Activated naive CD4-positive, alpha-beta T cell (primary cell): Measurements from ENCODE around the gene NFIC.
"Not testable (repeated sequence)": the region's sequence is repeated elsewhere in the genome, so short reads cannot be mapped to it uniquely, and the experiment has no call there.

Experiments
- DNase-seq, 4 experiments: peaks; one replicate each; lab custom pipeline; 2025; lab: John Stamatoyannopoulos, UW

The NFIC gene

DNA sequence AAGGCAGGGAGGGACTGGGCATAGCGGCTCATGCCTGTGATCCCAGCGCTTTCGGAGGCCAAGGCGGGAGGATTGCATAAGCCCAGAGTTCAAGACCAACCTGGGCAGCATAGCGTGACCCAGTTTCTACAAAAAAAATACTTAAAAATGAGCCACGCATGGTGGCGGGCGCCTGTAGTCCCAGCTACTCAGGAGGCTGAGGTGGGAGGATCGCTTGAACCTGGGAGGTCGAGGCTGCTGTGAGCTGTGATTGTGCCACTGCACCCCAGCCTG is 86.5 kb downstream of the NFIC start:
- not testable (repeated sequence) for DNase-seq

DNA sequence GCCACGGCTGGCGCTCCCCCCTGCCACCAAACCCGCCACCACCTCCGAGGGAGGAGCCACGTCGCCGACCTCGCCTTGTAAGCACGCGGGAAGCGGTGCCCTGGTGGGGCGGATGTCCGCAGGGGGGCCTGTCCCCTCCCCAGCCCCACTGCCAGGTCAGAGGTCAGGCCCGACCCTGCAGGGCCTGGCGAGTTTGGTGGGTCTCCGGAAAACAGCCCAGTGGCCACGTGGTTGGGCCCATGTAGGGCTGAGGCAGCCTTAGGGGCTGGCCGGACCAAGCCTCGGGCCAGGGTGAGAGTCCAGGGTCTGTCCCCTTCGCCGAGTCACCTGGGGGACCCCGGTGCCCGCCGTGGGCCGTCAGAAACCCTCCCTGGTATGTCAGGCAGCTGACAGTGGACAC is 87.5 kb downstream of the NFIC start:
- no peak for DNase-seq

GRCh38 chr19:3454656-3455392 is 88.4 kb downstream of the NFIC start:
- no peak for DNase-seq

- no peak for DNase-seq
Observed at GRCh38 chr19:3455393-3455955, 89.1 kb downstream of the NFIC start.

- DNase-seq: no peak
Observed at GRCh38 chr19:3455960-3456601, 89.7 kb downstream of the NFIC start.

- no peak for DNase-seq
Observed at GRCh38 chr19:3456925-3457527, 90.6 kb downstream of the NFIC start.

DNA sequence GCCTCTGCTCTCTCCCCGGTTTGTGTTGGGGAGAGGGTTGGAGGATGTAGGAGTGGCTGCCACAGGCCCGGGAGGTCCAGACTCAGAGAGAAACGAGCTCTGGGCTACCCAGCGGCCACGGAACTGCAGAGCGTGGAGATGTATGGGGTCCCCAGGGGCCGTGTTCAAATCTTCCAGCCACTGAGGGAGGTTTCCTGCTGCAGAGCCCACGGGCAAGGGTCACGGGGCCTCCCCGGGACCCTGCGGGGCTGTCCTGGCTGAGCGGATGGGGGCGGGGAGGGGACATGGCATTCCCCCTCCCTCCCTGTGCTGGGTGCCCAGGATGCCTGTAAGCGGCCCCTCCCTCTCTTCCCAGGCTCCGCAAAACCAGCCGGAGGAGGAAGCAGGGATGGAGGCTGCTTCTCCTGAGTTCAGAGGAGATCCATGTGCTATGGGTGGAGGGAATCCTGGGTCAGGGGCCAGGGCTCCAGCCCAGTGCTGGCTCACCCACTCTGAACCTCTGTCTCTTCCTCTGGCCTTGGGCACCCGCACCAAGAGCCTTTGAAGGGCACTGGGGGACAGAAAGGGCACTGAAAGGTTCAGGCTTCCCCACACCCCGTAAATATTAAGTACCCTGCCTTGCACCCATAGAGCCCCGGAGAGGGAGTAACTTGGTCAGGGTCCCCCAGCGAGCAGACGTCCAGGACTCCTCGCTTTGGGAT is 91.3 kb downstream of the NFIC start:
- DNase-seq: no peak

DNA sequence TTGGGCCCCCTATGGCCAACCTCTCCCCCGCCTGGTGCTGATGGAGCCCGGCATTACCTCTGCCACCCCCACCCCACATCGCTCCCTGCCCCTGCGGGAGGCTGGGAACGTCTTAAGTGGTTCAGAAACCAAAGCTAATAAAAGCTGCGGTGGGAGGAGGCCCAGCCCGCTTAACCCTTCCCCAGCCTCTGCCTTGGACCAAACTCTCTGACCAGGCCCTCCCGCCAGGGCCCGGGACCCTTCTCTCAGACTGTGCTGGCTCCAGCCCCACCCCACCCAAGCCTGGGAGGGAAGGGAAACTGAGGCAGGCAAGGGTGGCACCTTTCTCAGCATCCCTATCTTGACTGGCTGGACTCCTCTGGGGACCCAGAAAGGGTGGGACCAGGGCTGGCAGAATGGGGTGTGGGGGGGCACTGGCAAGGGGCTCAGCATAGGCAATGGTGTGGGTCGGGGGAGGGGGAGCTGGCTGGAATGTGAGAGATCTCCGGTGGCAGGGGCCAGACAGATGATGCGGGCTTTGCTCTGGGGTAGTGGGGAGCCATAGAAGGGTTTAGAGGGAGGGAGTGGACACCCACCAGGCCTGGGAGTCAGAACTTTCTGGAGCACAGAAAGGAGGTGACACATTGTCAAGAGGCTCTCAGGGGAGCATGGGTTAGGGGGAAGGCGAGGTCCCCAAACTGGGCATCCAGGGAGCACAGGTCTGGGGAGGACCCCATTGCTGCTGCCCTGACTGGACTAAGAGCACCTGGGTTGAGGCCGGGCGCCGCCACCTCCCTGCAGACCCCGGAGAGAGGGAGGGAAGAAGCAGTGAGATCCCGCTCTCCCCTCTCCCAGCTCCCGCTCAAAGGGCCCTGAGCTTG is 92.1 kb downstream of the NFIC start:
- no peak for DNase-seq

DNA sequence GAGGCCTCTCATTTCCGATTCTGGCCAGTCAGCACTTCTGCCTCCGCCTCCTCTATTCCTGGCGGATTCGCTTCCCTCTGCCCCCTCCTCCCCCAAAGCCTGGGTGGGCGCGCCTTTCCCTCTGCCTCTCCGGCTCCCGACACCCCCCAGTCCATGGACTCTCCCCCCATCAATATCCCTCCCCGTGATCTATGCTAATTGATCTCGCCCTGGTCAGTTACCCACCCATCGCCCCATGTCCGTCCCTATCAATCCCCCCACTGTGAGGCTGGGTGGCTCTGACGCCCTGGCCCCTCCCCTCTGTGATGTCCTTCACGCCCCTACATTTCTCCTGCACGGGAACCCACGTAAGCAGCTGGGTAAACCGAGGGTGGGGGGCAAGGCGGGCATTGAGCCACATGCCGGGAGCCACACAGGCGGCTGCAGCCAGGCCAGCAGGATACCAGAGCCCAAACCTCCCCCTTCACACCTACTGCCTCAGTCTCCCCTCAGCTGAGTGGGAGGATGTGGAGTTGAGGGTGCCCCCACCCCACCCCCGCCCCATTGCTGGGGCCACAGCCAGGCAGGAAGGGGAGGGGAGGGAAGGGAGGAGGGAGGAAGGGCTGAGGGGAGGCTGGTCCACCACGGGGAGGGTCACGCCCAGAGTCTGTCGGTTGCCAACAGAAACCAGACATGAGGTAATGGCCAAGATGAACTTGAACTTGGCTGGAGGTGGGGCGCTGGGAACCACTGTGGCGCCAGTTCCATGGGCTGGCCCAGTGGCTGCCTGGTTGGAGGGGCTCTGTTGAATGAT is 92.9 kb downstream of the NFIC start:
- no peak for DNase-seq

- no peak for DNase-seq
Observed at GRCh38 chr19:3459965-3460582, 93.7 kb downstream of the NFIC start.

DNA sequence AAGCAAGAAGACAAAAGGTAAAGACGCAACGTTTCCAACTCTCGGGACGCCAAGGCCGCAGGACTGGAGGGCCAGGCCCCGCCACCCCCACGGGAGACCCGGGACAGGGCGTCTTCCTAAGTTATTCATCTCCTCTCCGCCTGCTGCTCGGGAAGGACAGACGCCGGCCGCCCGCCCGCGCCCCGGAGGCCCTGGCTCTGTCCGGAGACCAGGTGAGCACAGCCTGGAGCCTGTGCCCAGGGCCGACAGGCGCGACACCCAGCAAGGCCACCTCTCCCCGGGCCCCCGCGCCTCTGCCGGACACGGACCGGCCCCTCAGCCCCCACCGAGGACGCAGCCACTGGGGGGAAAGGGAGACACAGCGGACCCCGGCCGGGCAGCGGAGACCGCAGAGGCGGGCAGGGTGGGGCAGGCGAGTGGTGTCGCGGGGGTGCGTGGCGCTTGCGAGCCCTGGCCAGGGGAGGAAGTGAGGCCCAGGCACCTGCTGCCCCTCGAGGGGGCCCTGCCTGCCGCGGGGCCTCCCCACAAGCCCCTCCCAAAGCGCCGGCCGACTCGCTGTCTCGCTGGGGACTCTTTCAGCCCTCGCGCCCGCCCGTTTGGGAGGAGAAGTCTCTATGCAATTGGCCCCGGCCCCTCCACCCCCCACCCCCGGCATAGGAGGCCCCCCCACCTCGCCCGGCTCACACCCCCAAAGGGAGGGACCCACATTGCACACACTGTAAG is 96.8 kb downstream of the NFIC start:
- no peak for DNase-seq

DNA sequence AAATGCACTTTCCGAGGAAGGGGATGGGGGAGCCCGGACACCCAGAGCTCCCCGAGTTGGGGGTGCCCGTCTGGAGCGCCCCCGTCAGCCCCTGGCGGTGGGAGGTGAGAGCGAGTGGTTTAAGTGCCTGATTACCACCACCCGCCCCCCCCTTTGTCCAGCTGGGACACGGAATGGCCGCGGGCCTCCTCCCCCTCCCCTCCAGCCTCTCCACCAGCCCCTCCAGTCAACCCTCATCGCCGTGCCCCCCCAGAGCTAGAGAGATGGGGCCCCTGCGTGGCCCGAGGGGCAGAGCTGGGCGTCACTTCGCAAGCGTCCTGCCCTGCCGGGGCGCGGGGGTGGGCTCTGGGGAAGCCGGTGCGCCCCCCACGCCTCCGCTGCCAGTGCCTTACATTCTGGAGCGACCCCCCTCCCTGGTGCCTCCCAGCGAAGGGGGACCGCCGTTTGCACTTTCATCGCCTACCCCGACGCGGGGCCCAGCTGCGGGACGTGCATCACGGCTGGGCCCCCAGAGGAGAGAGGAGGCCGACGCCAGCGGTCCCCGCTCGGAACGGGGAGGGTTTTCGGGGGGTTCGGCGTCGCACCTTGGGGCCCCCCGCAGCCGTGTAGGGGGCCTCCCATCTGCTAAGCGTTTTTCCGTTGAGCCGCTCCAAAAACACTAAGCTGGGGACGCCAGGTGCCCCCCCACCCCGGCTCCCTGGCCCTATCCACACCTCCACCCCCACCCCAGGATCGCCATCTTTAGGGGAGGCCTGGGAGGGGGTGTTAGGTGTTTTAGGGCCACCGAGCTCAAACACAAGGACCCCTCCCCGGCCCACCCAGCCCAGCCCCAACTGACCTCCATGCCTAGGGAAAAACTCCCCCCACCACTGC is 97.6 kb downstream of the NFIC start:
- DNase-seq: no peak

DNA sequence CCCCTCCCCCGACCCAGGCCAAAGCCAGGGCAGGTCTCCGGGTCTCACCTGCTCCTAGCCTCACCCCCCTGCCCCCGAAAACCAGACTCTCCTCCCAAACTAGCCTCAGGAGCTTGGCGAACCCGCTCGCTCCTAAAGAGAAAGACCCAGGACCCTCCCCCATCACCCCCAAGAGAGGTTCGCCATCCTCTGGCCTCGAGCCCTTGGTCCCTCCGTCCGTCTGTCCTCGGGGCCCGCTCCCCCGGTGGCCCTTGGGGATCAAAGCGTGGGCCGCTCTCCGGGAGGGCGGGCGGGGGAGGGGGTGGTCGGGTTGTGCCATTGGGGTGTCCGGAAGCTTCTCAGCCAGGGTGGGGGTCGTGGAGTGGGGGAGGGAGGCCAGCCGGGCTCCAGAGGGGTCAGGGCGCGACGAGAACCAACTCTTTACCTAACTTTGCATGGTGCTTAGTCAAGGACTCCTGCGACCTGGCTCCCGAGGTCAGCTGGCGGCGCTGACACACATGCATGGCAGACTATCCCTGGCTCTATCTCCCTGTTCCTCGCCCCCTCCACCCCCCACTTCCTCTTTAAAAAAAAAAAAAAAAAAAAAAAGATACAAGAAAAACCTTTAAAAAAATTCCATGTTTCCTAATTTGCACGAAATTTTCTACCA is 98.3 kb downstream of the NFIC start:
- DNase-seq: no peak

DNA sequence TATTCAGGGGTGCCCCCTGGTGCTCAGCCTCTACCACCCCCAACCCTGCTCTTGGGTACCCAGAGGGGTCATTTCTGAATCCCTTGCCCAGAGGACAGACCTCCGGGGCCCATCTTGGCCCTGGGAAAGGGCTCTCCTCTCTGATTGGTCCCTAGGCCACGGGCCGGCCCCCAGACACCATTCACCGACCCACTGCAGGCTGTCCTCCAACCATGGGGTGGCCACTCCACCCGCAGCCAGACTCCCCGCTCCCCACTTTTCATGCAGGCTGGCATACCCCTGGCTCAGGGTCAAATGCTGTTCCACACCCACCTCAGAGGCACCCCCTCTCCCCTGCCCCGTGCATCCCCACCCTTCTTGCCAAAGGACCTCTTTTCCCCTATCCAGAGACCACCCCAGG is 99.2 kb downstream of the NFIC start:
- no peak for DNase-seq

- DNase-seq: no peak
Observed at GRCh38 chr19:3466635-3467034, 100.3 kb downstream of the NFIC start.

DNA sequence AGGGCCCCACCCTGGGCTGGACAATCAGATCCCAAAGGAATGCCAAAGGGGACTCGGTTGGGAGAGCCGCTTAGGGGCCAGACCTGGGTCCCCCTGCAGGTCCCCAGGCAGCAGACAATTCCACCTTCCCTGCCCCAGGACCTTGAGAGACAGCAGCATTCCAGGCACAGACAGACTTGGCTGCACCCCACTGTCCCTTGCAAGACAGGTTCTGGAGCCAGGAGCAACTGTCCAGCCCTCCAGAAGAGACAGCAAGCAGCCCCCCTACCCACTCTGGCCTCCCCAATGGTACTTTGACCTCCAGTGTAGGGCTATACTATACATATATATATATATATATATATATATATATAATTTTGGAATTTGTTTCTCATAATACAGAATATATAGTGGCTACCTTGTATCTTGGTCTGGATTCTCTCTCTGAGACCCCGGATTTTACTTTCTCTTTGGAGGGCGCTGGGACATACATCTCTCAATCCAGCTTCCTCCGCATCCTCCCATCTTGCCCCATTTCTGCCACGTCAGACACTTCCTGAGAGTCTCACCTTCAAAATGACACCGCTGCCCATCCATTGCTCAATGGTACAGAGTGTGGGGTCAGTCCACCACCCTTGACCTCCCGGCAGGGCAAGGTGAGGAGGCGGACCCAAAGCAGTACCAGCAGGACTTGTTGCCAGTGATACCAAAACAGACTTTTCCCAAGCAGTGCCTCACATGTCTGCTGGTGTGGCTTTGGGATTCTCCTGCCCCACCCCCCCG is 101.2 kb downstream of the NFIC start:
- no peak for DNase-seq

- no peak for DNase-seq
Observed at GRCh38 chr19:3468211-3468610, 101.8 kb downstream of the NFIC start.
